ENCODE results near the gene PHAF1. TPM values are rescaled to one million over a fixed set of nuclear protein-coding genes. Genes with fewer than 3 reads are reported as not detected.

Gene PHAF1
- total and polyA plus RNA-seq, 4 donors, result 26.6 to 42.4 (median 28.4) TPM

- H3K27ac ChIP-seq (ENCODE audit: low read depth in 1 of 2, low read length in 2 of 2), result no peak overlapping the region
- no peak overlapping the region for H3K9ac ChIP-seq (ENCODE audit: low read depth in 1 of 2, low read length in 2 of 2)
- H3K4me3 ChIP-seq (ENCODE audit: low read depth in 1 of 3, low read length in 3 of 3), result no peak overlapping the region
- peaks cover 0 to 3% (median 0%) of the 10 kb centered on the region in 4 donors for H3K36me3 ChIP-seq (ENCODE audit: control insufficient read depth in 4 of 4, insufficient read depth in 3 of 4, low read depth in 1 of 4, low read length in 3 of 4)
- no peaks in the 10 kb centered on the region for H3K9me3 ChIP-seq (ENCODE audit: control insufficient read depth in 4 of 4, low read length in 3 of 4)
- no peaks in the 10 kb centered on the region for H3K4me1 ChIP-seq (ENCODE audit: control insufficient read depth in 4 of 4, insufficient read depth in 4 of 4, low read length in 3 of 4)
- no peak for DNase-seq (ENCODE audit: low spot score)
- H3K27me3 ChIP-seq (ENCODE audit: control insufficient read depth in 4 of 4, insufficient read depth in 4 of 4, low read length in 3 of 4), result no peaks in the 10 kb centered on the region
- no peak for TF ChIP-seq REST (IDR thresholded peaks at IDR 0.05)
- TF ChIP-seq EGR1 (IDR thresholded peaks at IDR 0.05; ENCODE audit: low read depth in 2 of 2), result no peak
- no peak for TF ChIP-seq FOXA1 (IDR thresholded peaks at IDR 0.05)
- no peak for TF ChIP-seq ATF3 (IDR thresholded peaks at IDR 0.05)
- no peak for TF ChIP-seq GABPA (IDR thresholded peaks at IDR 0.05 in 1 of 2, conservative IDR thresholded peaks at IDR 0.05 in 1 of 2)
- no peak for TF ChIP-seq MAX (IDR thresholded peaks at IDR 0.05)
- no peak for TF ChIP-seq NR2F2 (IDR thresholded peaks at IDR 0.05)
- TF ChIP-seq RAD21 (IDR thresholded peaks at IDR 0.05), result no peak
- TF ChIP-seq HNF4A (conservative IDR thresholded peaks at IDR 0.05), result no peak
- TF ChIP-seq ZBTB33 (IDR thresholded peaks at IDR 0.05), result no peak
- no peak for TF ChIP-seq TAF1 (conservative IDR thresholded peaks at IDR 0.05)
- TF ChIP-seq SP1 (IDR thresholded peaks at IDR 0.05), result no peak
Measured at GRCh38 chr16:67089101-67089500, 20.6 kb upstream of the PHAF1 start.

- Histone ChIP-seq H3K4me3 (ENCODE audit: low read depth in 1 of 3, low read length in 3 of 3) (no peak overlapping the region), H3K9me3 (ENCODE audit: control insufficient read depth in 4 of 4, low read length in 3 of 4) (no peaks in the 10 kb centered on the region), H3K4me1 (ENCODE audit: control insufficient read depth in 4 of 4, insufficient read depth in 4 of 4, low read length in 3 of 4) (no peaks in the 10 kb centered on the region), H3K9ac (ENCODE audit: low read depth in 1 of 2, low read length in 2 of 2) (no peak overlapping the region), H3K36me3 (ENCODE audit: control insufficient read depth in 4 of 4, insufficient read depth in 3 of 4, low read depth in 1 of 4, low read length in 3 of 4) (peaks cover 0 to 3% (median 0%) of the 10 kb centered on the region in 4 donors), H3K27ac (ENCODE audit: low read depth in 1 of 2, low read length in 2 of 2) (no peak overlapping the region), H3K27me3 (ENCODE audit: control insufficient read depth in 4 of 4, insufficient read depth in 4 of 4, low read length in 3 of 4) (no peaks in the 10 kb centered on the region)
- DNase-seq (ENCODE audit: low spot score), result no peak
- 95% methylated on average over 4 of the region's 4 CpGs for WGBS
- TF ChIP-seq RAD21 (IDR thresholded peaks at IDR 0.05), result no peak
- no peak for TF ChIP-seq TAF1 (conservative IDR thresholded peaks at IDR 0.05)
- no peak for TF ChIP-seq HNF4A (conservative IDR thresholded peaks at IDR 0.05)
Measured at GRCh38 chr16:67091906-67092566, 17.7 kb upstream of the PHAF1 start.
